Stimulated activated naive CD4-positive, alpha-beta T cell treated with Interleukin-2 at 50 U/mL for 16 hours (primary cell): Measurements from ENCODE around the gene CRYZL1.

ENCODE experiments used
- DNase-seq: peaks from one replicate; lab custom pipeline; 2025; lab: John Stamatoyannopoulos, UW

Gene CRYZL1

GRCh38 chr21:33541105-33541711 lies 100.3 kb downstream of the CRYZL1 start:
- no peak for DNase-seq

- DNase-seq: no peak
Measured at GRCh38 chr21:33540711-33541104, 100.8 kb downstream of the CRYZL1 start.

GRCh38 chr21:33539616-33540015 lies 101.9 kb downstream of the CRYZL1 start:
- no peak for DNase-seq
